Measurements from ENCODE around the gene TSPEAR.
"Not testable (repeated sequence)": the region's sequence is repeated elsewhere in the genome, so short reads cannot be mapped to it uniquely, and the experiment has no call there.

TSPEAR gene

GRCh38 chr21:44618909-44619308 is 92.5 kb downstream of the TSPEAR start:
- DNase-seq: peak; percentile 59

DNA sequence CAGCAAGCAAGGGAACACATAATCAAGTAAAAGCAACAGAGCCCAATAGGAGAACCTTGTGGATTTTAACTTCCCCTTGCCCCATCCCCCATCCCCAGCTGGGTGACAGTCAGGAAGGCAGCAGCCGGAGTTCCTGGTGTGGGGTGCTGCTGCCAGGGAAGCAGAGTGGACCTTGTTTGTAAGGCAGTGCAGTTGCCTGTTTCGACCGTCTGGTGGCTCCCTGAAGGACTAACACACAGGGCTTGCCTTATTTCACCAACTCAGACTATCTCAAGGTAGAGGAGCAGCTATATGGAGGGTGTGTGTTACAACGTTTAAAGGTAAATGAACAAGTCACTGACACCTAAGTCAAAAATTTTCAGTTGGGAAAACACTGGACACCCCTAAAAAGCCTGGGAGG is 92.9 kb downstream of the TSPEAR start:
- no peak for DNase-seq

- DNase-seq: no peak
Measured at GRCh38 chr21:44617071-44617501, 94.3 kb downstream of the TSPEAR start.

DNA sequence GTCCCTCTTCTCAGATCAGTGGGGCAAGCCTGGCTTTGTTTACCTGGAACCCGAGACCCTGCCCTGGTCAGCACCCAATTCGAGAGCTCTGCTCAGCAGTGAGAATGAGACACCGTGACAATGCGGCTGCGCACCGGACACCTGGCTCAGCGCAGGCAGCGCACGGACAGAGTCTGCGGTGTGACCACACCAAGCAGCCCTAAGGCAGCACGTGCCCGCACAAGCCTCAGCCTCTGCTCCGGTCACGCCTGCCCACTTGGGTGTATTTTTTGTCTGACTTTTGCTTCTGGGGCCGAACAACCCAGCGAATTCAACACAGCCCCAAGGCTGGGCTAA is 94.8 kb downstream of the TSPEAR start:
- DNase-seq: no peak

GRCh38 chr21:44615911-44616590 is 95.3 kb downstream of the TSPEAR start:
- DNase-seq: no peak

GRCh38 chr21:44615466-44615865 is 95.9 kb downstream of the TSPEAR start:
- no peak for DNase-seq

GRCh38 chr21:44614961-44615391 is 96.4 kb downstream of the TSPEAR start:
- DNase-seq: no peak

DNA sequence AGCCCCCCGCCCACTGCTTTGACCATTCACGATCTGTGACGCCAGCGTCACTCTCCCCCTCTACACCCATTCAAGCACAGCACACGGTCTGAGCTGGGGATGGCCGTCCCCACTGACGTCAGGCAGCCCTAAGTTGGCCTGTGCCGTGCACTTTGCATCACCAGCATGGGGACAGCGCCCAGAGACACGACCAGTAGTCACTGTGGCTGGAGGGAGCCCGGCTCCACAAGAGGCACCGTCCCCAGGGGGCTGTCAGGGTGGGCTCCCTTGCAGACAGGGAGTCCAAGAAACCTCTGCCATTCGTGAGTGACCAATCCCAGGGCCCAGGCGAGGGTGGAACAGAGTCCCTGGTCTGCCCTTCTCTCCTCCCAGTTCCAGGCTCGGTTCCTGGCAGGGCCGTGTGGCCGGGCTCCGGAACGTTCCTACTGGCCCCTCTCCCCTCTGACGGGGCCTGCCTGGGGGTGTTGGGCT is 97.2 kb downstream of the TSPEAR start:
- no peak for DNase-seq

DNA sequence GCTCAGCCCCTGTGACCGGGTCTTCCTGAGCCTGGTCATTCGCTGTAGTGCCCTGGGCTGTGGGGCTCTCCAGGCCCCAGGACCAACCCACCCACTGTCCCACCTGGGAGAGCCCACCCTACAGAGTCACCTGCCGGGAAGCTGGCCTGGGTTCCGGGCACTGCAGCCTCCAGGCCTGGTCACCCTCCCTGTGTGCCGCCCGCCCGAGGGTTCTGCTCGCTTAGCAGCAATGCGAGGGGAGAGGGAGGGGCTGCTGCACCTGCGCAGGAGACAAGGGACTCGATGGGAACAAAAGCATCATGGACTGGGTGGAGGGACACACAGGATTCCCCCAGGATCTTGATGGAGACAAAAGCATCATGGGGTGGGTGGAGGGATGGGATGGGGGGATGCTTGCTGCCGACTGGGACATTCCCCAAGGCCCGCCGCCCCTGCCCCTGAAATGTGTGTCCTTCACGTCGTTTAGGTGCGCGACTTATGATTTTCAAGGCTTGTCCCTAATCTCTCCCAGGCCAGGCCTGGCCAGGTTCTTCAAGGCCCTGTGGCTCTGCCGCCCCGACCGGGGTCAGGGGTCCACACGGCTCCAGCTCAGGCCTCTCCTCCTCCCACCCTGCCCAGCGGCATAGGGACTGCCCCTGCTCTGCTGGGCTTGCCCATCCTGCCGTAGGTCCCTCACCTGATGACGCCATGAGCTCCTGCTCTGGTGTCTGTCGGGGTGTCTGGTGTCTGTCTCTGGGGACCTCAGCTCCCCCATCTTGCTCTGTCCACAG is 97.8 kb downstream of the TSPEAR start:
- DNase-seq: no peak

- DNase-seq: no peak
Measured at GRCh38 chr21:44612669-44613229, 98.6 kb downstream of the TSPEAR start.

DNA sequence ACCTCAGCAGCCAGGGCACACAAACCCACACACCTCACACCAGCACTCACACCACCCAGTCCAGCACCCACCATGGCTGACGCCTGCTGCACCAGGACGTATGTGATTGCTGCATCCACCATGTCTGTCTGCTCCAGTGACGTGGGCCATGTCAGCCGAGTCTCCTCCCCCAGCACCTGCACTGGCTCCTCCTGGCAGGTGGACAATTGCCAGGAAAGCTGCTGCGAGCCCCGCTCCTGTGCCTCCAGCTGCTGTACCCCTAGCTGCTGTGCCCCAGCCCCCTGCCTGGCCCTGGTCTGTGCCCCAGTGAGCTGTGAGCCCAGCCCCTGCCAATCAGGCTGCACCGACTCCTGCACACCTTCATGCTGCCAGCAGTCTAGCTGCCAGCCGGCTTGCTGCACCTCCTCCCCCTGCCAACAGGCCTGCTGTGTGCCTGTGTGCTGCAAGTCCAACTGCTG is 99.3 kb downstream of the TSPEAR start, which contains the start of gene KRTAP10-8:
Gene KRTAP10-8, plus strand, starts transcription at position 51 of the 458 bp plus-strand sequence. Its CDS starts 22 bp downstream, at position 73.
- no peak for DNase-seq

DNA sequence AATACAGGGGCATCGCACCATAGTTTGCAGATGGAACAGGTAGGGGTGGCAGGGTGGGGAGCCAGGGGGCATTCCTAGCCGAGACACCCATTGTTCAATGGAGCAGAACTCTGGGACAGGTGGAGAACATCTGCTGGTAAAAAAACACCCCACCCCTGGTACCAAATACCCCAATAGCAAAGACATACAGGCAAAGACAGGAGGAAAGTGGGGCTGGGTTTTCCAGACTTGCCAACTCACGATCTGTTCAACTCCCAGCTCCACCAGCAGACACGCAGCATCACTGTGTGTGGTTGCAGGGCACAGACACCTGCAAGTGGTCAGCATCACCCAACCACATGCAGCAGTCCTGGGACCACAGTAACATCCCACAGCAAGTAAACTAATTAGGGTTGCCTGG is 99.8 kb downstream of the TSPEAR start:
- no peak for DNase-seq

DNA sequence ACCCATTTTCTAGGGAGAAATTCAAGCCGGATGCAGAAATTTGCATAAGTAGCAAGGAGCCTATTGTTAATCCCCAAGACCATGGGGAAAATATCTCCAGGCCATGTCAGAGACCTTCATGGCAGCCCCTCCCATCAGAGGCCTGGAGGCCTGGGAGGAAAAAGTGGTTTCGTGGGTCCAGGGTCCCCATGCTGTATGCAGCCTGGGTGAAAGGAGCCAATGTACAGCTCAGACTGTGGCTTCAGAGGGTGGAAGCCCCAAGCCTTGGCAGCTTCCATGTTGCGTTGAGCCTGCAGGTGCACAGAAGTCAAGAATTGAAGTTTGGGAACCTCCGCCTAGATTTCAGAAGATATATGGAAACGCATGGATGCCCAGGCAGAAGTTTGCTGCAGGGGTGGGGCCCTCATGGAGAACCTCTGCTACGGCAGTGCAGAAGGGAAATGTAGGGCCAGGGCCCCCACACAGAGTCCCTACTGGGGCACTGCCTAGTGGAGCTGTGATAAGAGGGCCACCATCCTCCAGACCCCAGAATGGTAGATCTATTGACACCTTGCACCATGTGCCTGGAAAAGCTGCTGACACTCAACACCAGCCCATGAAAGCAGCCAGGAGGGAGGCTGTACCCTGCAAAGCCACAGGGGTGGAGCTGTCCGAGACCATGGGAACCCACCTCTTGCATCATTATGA is 101.1 kb downstream of the TSPEAR start:
- DNase-seq: not testable (repeated sequence)

- no peak for DNase-seq
Measured at GRCh38 chr21:44609193-44609592, 102.2 kb downstream of the TSPEAR start.

DNA sequence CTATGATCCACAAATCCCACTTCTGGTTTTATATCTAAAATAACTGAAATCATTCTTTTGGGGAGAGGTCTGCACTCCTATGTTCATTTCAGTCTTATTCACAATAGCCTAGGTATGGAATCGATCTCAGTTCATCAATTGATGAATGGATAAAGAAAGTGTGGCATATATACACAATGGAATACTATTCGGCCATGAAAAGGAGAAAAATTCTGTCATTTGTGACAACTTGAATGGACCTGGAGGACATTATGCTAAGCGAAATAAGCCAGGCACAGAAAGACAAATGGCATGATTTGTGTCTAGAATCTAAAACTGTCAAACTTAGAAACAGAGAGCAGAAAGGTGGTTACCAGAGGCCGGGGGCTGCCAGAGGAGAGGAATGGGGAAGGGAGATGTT is 104.9 kb downstream of the TSPEAR start:
- no peak for DNase-seq

GRCh38 chr21:44603911-44604310 is 107.5 kb downstream of the TSPEAR start:
- no peak for DNase-seq

- no peak for DNase-seq
Measured at GRCh38 chr21:44603109-44603875, 108.1 kb downstream of the TSPEAR start.

DNA sequence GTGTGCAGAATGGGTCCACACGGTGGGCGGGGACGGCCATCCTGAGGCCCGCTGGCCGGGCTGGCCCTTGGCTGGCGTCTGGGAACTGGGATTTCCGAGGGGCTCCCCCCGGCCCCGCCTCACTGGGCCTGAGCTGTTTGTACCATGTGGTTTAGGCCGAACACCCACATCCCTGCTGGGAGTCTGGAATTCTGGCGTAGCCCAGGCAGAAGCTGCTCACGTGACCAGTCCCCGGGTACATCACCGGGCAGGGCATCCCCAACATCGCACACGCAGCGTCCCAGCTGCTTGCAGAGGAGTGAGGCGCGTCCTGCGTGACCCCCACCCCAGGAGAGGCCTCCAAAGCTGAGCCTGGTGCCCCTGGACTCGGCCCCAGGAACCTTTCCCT is 108.9 kb downstream of the TSPEAR start:
- no peak for DNase-seq

DNA sequence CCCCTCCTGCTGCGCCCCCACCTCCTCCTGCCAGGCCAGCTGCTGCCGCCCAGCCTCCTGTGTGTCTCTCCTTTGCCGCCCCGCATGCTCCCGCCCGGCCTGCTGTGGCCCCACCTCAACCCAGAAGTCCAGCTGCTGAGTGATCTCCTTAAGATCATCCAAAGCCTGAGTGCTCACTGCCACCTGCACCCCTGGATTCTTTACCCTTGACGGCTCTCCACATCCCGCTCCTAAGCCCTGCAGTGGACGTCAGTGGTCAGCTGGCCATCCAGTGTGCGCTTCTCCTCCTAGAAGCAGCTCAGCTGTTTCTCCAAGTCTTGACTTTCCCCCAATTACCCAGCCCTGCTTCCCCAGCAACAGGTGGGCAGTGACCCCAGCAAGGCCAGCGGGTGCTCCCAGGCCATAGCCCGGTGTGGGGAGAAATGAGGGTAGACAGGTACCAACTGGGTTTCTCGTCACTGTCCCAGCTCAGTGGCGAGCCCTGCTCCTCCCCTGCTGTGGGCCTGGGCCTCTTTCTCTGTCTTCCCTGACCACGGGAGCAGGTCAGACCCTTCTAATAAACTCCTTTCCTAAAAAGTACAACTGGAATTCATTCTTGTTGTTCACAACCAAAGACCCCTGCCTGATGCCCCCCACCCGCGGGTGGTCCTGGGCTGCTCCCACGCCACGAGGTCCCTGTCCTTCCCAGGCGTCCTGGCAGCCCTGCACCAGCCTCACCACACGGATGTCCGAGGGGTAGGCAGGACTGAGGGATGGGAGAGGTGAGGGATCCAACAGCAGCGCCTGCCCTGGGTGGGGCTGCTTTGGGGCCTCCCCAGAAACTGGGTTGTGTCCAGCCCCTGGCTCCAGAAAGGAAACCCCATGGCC is 109.5 kb downstream of the TSPEAR start:
- no peak for DNase-seq

DNA sequence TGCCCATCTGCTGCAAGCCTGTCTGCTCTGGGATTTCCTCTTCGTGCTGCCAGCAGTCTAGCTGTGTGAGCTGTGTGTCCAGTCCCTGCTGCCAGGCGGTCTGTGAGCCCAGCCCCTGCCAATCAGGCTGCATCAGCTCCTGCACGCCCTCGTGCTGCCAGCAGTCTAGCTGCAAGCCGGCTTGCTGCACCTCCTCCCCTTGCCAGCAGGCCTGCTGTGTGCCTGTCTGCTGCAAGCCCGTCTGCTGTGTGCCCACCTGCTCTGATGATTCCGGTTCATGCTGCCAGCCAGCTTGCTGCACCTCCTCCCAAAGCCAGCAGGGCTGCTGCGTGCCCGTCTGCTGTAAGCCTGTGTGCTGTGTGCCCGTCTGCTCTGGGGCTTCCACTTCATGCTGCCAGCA is 110.3 kb downstream of the TSPEAR start:
- DNase-seq: not testable (repeated sequence)
